ENCODE results near the gene RPRM.
"Not testable (repeated sequence)": the region's sequence is repeated elsewhere in the genome, so short reads cannot be mapped to it uniquely, and the experiment has no call there.

Gene RPRM

GRCh38 chr2:153455861-153456260 lies 22.7 kb downstream of the RPRM start:
- DNase-seq (ENCODE audit: low spot score) = no peak

- DNase-seq (ENCODE audit: low spot score) = no peak
Observed at GRCh38 chr2:153455403-153455802, 23.2 kb downstream of the RPRM start.

GRCh38 chr2:153451611-153452010 lies 27.0 kb downstream of the RPRM start:
- no peak for DNase-seq (ENCODE audit: low spot score)

GRCh38 chr2:153443106-153443505 lies 35.5 kb downstream of the RPRM start:
- DNase-seq (ENCODE audit: low spot score) = no peak

- not testable (repeated sequence) for DNase-seq (ENCODE audit: low spot score)
Observed at GRCh38 chr2:153442616-153443015, 35.9 kb downstream of the RPRM start.

GRCh38 chr2:153440090-153440489 lies 38.5 kb downstream of the RPRM start:
- DNase-seq (ENCODE audit: low spot score) = not testable (repeated sequence)

GRCh38 chr2:153433403-153433802 lies 45.2 kb downstream of the RPRM start:
- DNase-seq (ENCODE audit: low spot score) = no peak

GRCh38 chr2:153432381-153432780 lies 46.2 kb downstream of the RPRM start:
- DNase-seq (ENCODE audit: low spot score) = no peak

GRCh38 chr2:153431114-153431513 lies 47.4 kb downstream of the RPRM start:
- DNase-seq (ENCODE audit: low spot score) = no peak

All from activated CD4-positive, alpha-beta T cell treated with anti-CD3 and anti-CD28 coated beads, Interleukin-2, Interleukin-4, amounts not matched to agents 100 ng/mL and 50 ng/mL, durations not matched to agents 16 hours and 8 hours (primary cell).